ENCODE data around the gene ADAMTS2.

GRCh38 chr5:179382486-179382885 is 37.2 kb upstream of the ADAMTS2 start:
- TF ChIP-seq CTCF (IDR thresholded peaks at IDR 0.05) = no peak
- no peak for TF ChIP-seq POLR2A (IDR thresholded peaks at IDR 0.05)
- no peak for TF ChIP-seq EP300 (IDR thresholded peaks at IDR 0.05; ENCODE audit: low read depth)
- no peak for TF ChIP-seq POLR2AphosphoS5 (IDR thresholded peaks at IDR 0.05)

All from transverse colon (tissue), 4 donors.